GM21390 (cell line): ENCODE data around the gene GALNT14.

Source experiments
- ATAC-seq: cut with Tn5 transposase; IDR thresholded peaks from one replicate; pipeline ENCODE4 v1.9.1; 2021; ENCODE audit not compliant: unreplicated experiment

GALNT14 gene

GRCh38 chr2:31060397-31060796 lies 77.8 kb downstream of the GALNT14 start:
- no peak for ATAC-seq

DNA sequence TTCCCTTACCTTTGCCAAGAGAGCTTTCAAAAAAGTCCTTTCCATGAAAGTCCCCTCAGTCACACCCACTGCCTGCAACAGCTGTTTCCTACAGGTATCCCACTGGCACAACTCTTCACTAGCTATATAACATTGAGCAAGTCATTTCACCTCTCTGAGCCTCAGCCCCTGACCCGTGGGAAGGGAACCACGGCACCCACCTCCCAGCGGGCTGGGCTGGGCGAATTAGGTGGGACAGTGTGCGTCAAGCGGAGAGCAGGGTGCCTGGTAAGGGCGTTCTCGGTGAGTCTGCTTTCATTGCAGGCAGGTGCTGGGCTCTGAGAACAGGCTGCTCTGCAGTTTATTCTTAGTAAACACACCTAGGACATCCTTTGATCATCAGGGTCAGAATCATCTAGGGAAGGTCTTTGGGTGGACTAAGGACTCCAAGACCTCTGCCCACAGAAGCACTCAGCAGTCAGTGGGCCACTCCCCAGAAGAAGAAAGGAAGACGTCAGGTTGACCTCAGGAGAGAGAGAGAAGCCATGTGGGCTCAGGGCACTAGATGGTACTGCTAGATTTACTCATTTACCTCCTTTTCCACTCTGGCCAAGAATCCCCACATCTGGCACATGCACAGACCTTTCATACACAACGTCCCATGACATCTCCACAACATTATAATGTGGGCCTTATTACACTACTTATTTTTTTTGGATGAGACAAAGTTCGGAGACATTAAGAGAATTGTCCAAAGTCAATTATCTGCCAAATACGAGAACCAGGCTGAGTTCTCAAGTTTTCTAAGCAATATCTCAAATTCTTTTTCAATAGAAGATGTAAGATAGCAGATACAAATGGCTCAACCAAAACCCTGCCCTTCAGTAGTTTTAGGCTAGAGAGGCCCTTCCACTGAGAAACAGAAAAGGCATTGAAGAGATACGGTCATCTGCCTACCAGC lies 79.9 kb downstream of the GALNT14 start:
- ATAC-seq, result no peak

DNA sequence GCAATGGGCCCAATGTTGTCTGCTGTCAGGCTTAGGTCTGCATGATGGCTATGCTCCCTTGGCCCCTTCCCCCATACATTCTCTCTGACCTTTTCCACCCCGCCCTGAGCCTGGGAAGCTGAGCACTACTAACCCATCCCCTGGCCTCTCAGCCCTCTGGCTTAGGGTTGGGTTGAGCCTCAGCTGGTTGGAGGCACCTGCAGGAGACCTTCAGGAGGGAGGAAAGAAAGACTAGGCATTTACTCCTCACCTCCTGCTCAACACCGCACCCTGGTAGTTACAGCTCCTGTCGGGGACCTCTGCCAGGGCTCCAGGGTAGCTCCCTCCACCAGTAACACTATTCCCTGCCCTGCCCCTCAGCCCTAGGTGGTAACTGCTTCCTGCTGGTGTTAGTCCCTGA lies 80.5 kb downstream of the GALNT14 start:
- no peak for ATAC-seq

- no peak for ATAC-seq
These were observed 82.3 kb downstream of the GALNT14 start for GRCh38 chr2:31055938-31056337.

DNA sequence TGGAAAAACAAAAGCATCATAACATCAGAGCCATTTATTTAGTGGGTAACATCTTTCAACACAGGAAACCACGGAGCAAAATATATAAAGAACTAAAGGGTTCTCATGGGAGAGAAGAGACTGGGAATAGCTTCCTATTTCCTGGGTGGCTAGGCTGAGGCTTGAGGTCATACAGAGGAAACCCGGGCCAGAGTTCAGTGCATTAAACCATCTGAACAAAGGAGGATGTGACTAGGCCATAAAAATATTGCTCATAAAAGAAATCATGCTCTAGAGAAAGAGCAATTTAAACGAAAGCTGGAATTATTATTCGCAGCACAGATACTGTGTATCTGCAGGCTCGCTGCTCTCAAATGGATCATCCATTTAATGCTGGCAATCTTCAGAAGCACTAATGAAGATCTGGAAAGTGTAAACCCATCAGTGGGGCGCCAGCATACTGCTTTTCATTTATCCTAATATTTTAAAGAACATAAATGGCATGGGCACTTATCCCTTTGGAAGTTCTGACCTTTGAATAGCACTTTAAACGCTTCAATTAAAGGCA lies 83.3 kb downstream of the GALNT14 start:
- no peak for ATAC-seq

DNA sequence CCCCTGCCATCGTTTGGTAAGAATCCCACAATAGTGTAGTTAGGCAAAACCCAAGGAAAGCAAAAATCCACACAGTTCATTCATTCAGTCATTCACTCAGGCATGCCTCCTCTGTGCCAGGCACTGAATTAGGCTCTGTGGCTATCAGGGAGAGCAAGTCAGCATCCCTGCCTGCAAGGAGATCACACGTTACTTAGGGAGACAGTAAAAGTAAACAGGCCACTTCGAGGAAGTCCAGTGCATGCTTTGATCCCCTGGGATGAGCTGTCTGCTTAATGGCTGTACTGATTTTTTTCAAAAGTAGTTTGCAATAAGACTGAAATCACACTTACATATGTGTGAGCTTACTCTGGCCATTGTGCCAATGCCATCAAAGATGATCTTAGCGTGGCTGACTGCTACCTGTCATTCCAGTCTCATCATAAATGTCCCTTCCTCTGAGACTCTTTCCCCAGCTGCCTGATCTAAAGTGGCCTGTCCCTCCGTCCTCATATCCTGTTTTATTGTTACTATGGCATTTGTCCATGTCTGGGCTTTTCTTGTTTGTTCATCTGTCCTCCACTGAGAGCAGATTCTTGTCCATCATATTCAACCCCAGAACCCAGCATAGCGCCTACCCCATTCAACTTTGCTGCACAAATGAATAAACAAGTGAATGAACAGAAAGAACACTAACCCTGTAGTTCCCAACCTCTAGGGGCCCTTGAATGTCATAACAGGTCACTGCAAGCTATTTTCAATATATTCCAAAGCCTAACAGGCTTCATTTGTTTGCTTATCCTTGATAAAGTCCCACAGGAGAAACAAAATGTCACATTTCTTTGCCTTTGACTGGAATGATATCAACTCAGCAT lies 84.1 kb downstream of the GALNT14 start:
- no peak for ATAC-seq

DNA sequence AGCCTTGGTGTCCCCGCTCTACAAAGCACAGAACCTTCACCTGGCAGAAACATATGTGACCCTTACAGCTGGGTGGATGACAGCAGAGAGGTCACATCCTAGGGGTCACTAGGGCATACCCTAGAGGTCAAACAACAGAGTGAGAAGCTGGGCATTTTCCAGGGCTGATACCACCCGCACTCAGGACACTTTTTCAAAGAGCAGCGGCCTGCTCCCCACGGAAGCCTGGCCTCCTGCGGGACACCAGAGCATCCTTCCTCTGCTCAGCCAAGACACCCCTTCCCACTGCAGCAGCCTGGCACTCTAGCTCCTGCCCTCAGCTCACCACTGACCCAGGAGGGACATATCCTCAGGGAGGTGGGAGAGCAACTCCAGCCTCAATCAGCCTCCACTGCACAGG lies 86.0 kb downstream of the GALNT14 start:
- ATAC-seq, result no peak

- no peak for ATAC-seq
These were observed 86.7 kb downstream of the GALNT14 start for GRCh38 chr2:31051258-31052140.

- no peak for ATAC-seq
These were observed 88.2 kb downstream of the GALNT14 start for GRCh38 chr2:31049916-31050588.

DNA sequence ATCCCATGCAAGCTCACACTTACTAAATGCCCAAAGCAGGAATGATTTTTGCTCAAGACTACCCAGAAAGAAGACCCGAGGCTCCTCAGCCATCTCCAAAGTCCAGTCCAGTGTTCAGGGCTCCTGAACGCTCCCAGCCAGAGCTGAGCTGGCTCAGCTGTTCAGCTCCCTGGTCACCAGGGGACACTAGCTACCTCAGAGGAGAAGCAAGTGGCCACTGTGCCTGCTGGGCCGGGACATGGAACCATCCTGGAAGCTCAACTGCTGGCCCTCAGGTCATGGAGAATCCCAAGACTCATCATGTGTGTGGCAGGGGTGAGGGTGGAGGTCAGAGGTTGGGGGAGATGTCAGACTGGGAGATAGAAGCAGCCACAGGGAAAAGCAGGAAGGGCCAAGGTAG lies 89.0 kb downstream of the GALNT14 start:
- ATAC-seq, result no peak

DNA sequence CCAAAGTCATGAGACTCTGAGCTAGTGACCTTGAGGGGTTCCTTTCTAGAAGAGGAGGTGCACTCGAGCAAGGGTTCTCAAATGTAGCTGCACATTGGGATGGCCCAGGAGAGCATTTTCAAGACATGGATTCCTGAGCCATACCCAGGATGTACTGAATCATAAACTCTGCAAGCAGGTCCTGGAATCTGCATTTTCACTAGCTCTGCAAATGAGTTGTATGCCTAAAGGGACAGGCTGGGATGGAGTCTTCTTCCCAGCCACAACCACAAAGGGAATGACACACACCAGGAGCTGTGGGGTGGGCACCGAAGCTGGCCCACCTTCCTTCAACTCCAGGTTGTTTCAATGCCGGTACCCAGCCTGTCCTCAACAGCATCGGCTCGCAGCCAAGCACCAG lies 90.6 kb downstream of the GALNT14 start:
- no peak for ATAC-seq

GRCh38 chr2:31038385-31038784 lies 99.9 kb downstream of the GALNT14 start:
- ATAC-seq, result no peak

DNA sequence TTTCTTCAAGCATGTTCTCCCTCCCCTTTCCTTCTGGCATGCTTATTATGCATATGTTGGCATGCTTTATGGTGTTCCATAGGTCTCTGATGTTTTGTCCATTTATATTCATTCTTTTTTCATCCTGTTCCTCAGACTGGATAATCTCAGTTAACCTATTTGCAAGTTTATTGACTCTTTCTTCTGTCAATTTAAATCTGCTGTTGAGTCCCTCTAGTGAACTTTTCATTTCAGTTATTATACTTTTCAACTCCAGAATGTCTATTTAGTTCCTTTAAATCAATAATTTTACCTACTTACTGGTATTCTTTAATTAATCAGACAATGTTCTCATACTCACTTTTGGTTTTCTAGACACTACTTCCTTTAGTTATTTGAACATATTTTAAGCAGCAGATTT lies 101.2 kb downstream of the GALNT14 start:
- ATAC-seq, result no peak

DNA sequence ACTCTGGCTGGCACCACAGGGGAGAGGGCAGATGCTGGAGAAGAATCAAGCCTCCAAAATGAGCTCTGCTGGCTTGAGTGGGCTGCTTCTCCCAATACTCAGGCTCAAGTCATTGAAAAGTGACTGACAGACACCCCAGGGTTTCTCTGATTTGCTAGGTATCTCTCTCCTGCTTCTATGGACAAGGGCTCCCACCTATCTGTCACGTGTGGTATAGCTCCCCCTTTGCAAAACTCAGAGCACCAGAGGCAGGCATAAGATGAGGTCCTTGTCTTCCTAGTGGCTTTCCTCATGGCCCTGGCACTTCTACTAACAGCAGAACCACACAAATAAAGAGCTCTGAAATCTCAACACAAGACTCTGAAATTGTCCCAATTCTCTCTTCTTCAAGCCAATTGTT lies 105.2 kb downstream of the GALNT14 start:
- no peak for ATAC-seq

DNA sequence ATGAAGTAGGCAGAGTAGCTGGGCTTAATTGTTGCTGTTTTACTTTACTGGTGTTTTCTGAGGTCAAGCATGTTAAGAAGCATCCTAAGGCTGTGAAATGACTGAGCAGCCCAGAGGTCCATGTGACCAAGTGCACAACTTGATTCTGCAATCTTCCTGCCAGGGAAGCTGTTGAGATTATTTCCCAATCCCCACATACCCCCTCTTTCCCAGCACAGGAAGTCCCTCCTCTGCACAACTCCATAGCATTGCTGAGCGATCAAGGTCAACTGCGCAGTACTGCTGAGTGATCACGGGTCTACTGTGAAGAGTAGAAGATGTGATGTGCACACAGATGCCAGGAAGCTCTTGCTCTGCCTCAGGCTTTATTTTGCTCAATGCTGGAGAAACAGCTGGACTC lies 105.8 kb downstream of the GALNT14 start:
- no peak for ATAC-seq

- peak; percentile 100 for ATAC-seq
These were observed 107.0 kb downstream of the GALNT14 start for GRCh38 chr2:31031132-31031706.

DNA sequence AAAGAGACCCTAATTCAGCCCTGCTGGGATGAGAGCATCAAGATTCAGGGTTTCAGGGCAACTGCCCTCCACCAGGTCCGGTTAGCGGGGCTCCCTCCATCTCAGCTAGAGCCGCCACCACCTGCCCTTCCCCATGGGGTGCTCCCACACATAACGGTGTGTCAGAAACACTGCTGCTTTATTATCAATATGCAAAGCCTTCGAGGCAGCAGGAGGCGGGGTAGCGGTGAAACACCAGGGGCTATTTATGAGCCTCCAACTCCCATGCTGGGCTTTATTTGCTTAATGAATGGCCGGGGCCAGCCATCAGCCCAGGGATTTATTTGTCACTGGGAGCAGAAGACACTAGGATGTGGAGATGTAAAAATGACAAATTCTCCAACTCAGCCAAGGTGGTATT lies 109.8 kb downstream of the GALNT14 start:
- ATAC-seq, result no peak

- ATAC-seq, result no peak
These were observed 110.7 kb downstream of the GALNT14 start for GRCh38 chr2:31027549-31027948.

DNA sequence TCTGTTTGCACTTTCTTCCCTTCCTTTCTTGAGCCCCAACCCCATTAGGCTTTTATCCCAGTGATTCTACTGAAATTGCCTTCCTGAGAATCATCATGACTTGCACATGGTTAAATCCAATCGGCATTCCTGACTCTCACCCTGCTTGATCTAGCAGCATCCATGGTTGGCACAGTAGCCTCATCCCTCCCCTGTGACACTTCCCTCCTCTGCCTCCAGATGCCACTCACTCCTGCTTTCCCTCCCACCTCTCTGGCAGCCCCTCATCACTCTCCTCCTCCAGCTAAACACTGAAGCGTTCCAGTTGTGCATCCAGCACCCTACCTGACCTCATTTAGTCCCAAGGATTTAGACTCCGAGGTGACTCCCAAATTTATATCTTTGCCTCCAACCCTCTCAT lies 114.7 kb downstream of the GALNT14 start:
- no peak for ATAC-seq

DNA sequence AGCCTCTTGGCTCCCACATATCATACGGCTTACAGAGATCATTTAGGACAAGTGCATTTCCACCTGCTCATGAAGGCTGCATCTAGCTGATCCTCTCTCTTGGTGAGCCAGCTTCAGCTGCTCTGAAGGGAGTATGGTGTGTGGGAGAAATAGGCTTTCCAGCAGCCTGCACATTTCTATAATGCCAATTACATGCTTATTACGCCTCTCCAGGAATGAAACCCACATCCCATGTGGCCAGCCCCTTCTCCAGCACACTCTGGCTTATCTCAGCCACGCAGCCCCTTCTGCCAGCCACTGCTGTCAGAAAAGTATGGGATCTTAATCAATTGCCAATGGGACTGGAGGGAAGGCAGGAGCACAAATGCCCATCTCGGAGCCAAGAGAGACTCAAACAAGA lies 117.5 kb downstream of the GALNT14 start:
- ATAC-seq, result no peak
